GM21576 (cell line): ENCODE results near the gene PBX1.
"Not testable (repeated sequence)": the region's sequence is repeated elsewhere in the genome, so short reads cannot be mapped to it uniquely, and the experiment has no call there.

Experiments
- ATAC-seq: cut with Tn5 transposase; IDR thresholded peaks from one replicate; pipeline ENCODE4 v1.9.1; 2021; ENCODE audit warnings: mild to moderate bottlenecking, moderate library complexity; ENCODE audit not compliant: unreplicated experiment

PBX1 gene

GRCh38 chr1:164589961-164590507, 31.1 kb downstream of the PBX1 start:
- no peak for ATAC-seq

- ATAC-seq, result no peak
Measured at GRCh38 chr1:164590592-164590991, 31.6 kb downstream of the PBX1 start.

GRCh38 chr1:164591858-164592257, 32.9 kb downstream of the PBX1 start:
- no peak for ATAC-seq

GRCh38 chr1:164592634-164593033, 33.6 kb downstream of the PBX1 start:
- ATAC-seq, result no peak

DNA sequence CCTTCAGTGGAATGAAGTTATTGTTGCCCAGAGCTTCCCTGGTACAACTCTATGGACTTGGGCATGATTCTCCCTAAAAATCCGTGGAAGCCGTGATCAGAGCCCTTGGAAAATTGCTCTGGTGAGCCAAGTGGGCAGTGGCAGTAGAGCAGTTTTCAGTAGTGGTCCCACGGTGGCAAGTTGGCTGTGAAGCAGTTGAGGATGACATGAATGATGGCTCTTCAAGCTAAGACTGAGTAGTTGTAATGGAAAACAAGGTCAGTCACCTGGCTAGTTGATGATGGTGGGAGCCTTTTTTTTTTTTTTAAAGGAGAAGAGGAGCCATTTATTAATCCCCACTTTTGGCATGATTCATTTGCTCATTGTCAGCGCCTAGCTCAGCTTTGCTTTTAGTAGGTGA, 36.2 kb downstream of the PBX1 start:
- ATAC-seq, result no peak

- ATAC-seq, result no peak
Measured at GRCh38 chr1:164596172-164596571, 37.2 kb downstream of the PBX1 start.

GRCh38 chr1:164598719-164599118, 39.7 kb downstream of the PBX1 start:
- no peak for ATAC-seq

GRCh38 chr1:164599272-164599671, 40.3 kb downstream of the PBX1 start:
- ATAC-seq, result no peak

GRCh38 chr1:164601399-164602100, 42.6 kb downstream of the PBX1 start:
- no peak for ATAC-seq

- no peak for ATAC-seq
Measured at GRCh38 chr1:164602101-164602422, 43.1 kb downstream of the PBX1 start.

GRCh38 chr1:164602480-164603093, 43.6 kb downstream of the PBX1 start:
- no peak for ATAC-seq

DNA sequence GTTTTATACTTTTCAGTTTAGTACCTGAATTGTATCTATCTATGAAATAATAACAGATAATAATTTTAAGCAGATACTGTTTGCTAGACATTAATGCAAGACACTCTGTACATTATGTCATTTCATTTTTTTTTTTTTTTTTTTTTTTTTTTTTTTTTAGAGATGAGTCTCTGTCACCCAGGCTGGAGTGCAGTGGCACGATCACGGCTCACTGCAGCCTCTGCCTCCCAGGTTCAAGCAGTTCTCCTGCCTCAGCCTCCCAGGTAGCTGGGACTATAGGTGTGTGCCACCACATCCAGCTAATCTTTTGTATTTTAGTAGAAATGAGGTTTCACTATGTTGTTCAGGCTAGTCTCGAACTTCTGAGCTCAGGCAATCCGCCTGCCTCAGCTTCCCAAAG, 44.8 kb downstream of the PBX1 start:
- ATAC-seq, result not testable (repeated sequence)

- no peak for ATAC-seq
Measured at GRCh38 chr1:164604541-164604940, 45.6 kb downstream of the PBX1 start.

DNA sequence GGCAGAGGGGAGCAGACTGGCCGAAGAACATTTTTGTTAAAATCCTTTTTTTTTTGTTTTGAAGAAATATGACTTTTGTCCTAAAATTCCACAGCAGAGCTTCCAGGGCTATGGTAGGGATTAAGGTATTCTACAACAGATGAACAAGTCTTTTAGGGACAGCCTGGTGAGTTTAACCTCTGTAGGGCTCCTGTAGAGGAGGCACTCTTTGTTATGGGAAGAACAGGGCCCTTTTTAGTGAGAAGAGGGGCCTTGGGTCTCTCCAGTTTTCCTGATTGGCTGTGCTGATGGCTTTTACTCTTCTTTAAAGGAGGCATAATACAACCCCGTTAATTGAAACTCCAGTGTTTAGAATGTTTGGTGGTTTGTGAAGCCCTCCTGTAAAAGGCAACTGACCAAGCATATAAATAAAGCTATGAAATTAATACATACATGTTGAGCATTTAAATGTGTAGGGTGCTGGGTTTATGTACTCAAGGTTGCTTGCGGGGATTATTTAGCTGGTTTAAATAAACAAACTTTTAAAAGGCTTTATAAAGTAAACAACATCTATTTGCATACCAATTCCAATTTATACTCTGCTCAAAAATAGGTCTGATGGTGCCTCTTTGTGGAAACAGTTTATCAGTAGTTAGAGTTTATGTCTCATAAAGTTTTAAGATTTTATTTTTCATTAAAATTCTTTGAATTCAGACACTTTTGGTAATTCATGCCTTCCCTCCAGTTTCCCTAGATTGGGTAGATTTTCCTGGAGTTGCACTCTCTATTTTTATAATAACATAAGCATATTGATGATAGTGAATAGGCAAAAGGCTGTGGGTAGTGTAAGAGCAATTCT, 46.5 kb downstream of the PBX1 start:
- ATAC-seq, result no peak

- ATAC-seq, result no peak
Measured at GRCh38 chr1:164607351-164607750, 48.4 kb downstream of the PBX1 start.

GRCh38 chr1:164608651-164609057, 49.7 kb downstream of the PBX1 start:
- ATAC-seq, result no peak

DNA sequence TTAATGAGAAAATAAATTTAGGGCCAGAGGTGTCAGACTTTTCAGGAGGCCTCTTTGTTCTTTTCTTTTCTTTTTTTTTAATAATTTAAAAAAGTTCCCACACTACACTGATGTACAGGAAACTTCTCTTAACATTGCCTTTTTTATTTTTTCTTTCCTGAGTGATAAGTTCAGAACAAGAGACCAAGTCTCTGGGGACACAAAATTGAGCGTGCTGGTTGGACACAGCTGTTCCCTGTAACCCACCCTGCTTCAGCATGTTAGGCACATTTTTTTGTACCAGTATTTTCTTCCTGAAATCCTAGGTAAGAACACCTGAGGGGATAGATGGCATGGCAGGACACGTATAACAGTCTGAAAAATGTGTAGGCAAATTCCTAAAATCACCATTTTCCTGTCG, 50.1 kb downstream of the PBX1 start:
- no peak for ATAC-seq

- no peak for ATAC-seq
Measured at GRCh38 chr1:164610538-164611222, 51.7 kb downstream of the PBX1 start.

DNA sequence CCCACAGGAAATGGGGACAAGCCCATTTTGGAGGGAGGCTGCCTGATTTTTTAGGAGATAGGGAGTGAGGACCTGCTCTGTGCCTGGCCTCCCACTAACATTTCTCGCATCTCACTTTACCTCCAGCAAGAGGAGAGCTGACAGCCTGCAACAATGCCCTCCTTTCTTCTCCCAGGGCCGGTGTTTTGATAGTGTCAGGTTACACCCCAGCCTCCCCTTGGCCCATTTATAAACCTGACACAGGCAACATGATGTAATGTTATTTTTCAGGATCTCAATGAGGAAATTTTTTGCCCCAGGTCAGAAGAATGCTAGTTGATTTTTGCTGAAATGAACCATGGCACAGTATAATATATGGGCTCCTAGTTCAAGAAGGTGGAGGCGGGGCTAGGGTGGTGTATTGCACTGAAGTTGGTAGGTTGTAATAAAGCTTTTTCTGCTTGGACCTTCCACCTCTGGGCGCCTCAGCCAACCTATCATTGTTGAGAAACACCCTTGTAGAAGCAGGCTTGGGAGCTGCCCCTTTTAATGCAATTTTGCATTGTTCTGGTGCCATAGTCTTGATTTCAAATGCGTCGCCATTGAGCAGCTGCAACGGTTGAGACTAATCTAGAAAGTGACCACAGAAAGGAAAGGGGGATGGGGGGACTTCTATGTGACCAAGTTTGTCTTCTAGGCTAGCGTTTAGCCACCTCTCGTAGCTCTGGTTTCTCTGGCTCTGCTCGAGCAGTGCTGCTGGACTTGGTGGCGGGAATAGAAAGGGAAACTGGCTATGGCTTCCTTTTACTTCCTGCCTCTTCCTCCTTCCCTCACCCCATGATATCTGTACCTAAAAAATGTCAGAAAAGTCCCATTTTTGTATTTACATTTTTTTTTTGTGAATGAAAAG, 53.0 kb downstream of the PBX1 start:
- ATAC-seq, result no peak

DNA sequence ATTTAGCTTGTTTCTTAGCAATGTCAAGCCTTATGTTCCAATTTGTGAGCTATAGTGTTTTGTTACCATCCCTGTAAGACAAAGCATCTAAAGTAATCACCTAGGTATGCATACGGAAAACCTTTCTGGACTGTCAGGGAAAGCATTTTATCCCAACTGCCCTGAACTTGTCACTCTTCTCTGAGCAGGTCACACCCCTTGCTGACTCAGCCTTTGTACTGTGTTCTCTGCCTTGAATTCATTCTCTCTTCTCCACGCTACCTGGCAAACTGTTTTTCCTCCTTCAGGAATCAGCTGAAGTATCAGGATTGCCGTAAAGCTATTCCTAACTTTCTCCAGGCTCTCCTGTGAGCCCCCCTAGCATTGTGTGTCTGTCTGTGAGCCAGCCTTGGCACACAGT, 54.2 kb downstream of the PBX1 start:
- no peak for ATAC-seq
